ENCODE data around the gene RENBP. TPM values are rescaled to one million over a fixed set of nuclear protein-coding genes. Genes with fewer than 3 reads are reported as not detected.

RENBP gene
- total and polyA plus RNA-seq, 9 donors = 0.80 to 4.9 (median 2.5) TPM

DNA sequence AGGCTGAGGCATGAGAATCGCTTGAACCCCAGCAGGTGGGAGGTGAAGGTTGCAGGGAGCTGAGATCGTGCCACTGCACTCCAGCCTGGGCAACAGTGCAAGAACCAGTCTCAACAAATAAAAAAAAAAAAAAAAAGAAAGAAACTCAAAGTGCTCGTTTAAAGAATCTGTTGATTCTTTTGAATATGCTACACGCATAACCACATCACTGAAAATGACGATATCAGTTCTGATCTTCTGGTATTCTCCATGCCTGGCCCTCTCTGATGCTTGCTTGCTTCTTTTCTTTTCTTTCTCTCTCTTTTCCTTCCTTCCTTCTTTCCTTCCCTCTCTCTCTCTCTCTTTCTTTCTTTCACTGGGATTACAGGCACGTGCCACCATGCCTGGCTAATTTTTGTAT lies 32.6 kb downstream of the RENBP start:
- Histone ChIP-seq H3K36me3 (no peaks in the 10 kb centered on the region), H3K27me3 (no peaks in the 10 kb centered on the region), H3K4me3 (no peak overlapping the region), H3K4me1 (ENCODE audit: insufficient read depth) (no peaks in the 10 kb centered on the region), H3K9me3 (no peaks in the 10 kb centered on the region), H3K27ac (no peak overlapping the region)
- intact Hi-C loops (cut with DNase I) = no loop called here
- 78 to 82% (median 79%) methylated on average over 6 of the region's 6 CpGs for WGBS, 3 donors
- TF ChIP-seq, protein P1, sequence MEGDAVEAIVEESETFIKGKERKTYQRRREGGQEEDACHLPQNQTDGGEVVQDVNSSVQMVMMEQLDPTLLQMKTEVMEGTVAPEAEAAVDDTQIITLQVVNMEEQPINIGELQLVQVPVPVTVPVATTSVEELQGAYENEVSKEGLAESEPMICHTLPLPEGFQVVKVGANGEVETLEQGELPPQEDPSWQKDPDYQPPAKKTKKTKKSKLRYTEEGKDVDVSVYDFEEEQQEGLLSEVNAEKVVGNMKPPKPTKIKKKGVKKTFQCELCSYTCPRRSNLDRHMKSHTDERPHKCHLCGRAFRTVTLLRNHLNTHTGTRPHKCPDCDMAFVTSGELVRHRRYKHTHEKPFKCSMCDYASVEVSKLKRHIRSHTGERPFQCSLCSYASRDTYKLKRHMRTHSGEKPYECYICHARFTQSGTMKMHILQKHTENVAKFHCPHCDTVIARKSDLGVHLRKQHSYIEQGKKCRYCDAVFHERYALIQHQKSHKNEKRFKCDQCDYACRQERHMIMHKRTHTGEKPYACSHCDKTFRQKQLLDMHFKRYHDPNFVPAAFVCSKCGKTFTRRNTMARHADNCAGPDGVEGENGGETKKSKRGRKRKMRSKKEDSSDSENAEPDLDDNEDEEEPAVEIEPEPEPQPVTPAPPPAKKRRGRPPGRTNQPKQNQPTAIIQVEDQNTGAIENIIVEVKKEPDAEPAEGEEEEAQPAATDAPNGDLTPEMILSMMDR (IDR thresholded peaks at IDR 0.05) = no peak
- TF ChIP-seq POLR2A (IDR thresholded peaks at IDR 0.05) = no peak
- no peak for TF ChIP-seq EP300 (IDR thresholded peaks at IDR 0.05)
- no peak for DNase-seq

DNA sequence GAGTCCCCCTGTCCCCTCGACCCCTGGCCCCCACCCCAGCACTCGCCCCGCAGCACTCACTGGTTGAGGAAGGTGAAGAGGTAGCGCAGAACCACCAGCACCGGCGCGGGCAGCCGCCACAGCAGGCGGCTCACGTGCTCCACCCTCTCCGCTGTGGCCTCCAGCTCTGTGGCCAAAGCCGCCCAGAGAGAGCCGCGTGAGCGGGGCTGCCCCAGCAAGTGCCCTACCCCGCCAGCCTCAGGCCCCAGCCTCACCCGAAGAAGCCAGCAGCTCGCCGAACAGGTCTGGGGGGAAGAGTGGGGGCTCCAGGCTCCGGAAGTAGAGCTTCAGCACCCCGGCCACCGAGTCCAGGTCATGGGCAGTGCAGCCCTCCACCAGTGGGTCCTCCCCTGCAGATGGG lies 34.0 kb downstream of the RENBP start:
- no peaks in the 10 kb centered on the region for H3K4me1 ChIP-seq (ENCODE audit: insufficient read depth)
- DNase-seq = no peak
- 89 to 95% (median 92%) methylated on average over 21 to 22 of the region's 22 CpGs for WGBS, 3 donors
- TF ChIP-seq, protein P1 (IDR thresholded peaks at IDR 0.05) = no peak
- TF ChIP-seq POLR2A (IDR thresholded peaks at IDR 0.05) = no peak
- TF ChIP-seq EP300 (IDR thresholded peaks at IDR 0.05) = no peak
- H3K9me3 ChIP-seq = no peaks in the 10 kb centered on the region
- intact Hi-C loops (cut with DNase I) = no loop called here
- H3K4me3 ChIP-seq = no peak overlapping the region
- no peaks in the 10 kb centered on the region for H3K36me3 ChIP-seq
- H3K27me3 ChIP-seq = no peaks in the 10 kb centered on the region
- no peak overlapping the region for H3K27ac ChIP-seq

DNA sequence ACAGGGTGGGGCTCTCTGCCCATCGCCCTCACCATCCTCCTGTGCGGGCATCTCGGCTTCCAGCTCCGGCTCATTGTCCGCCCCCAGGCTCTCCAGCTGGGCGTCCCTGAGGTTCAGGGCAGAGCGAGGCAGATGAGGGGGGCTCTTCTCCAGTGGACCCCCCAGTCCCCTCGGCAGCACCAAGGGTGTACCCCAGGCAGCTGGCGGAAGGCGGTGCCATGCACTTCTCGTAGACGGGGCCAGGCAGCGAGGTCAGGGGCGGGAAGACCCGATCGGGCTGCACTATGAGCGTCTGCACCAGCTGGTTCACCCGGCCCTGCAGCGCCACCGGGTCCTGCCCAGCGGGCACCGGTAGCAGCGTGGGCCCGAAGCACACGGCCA lies 34.5 kb downstream of the RENBP start:
- Histone ChIP-seq H3K27ac (no peak overlapping the region), H3K4me1 (ENCODE audit: insufficient read depth) (no peaks in the 10 kb centered on the region), H3K27me3 (no peaks in the 10 kb centered on the region), H3K36me3 (no peaks in the 10 kb centered on the region), H3K4me3 (no peak overlapping the region), H3K9me3 (no peaks in the 10 kb centered on the region)
- WGBS, 3 donors = 89 to 94% (median 92%) methylated on average over 24 to 25 of the region's 25 CpGs
- TF ChIP-seq, protein P1 (IDR thresholded peaks at IDR 0.05) = no peak
- TF ChIP-seq EP300 (IDR thresholded peaks at IDR 0.05) (no peak), POLR2A (IDR thresholded peaks at IDR 0.05) (no peak)
- intact Hi-C loops (cut with DNase I) = no loop called here
- no peak for DNase-seq

DNA sequence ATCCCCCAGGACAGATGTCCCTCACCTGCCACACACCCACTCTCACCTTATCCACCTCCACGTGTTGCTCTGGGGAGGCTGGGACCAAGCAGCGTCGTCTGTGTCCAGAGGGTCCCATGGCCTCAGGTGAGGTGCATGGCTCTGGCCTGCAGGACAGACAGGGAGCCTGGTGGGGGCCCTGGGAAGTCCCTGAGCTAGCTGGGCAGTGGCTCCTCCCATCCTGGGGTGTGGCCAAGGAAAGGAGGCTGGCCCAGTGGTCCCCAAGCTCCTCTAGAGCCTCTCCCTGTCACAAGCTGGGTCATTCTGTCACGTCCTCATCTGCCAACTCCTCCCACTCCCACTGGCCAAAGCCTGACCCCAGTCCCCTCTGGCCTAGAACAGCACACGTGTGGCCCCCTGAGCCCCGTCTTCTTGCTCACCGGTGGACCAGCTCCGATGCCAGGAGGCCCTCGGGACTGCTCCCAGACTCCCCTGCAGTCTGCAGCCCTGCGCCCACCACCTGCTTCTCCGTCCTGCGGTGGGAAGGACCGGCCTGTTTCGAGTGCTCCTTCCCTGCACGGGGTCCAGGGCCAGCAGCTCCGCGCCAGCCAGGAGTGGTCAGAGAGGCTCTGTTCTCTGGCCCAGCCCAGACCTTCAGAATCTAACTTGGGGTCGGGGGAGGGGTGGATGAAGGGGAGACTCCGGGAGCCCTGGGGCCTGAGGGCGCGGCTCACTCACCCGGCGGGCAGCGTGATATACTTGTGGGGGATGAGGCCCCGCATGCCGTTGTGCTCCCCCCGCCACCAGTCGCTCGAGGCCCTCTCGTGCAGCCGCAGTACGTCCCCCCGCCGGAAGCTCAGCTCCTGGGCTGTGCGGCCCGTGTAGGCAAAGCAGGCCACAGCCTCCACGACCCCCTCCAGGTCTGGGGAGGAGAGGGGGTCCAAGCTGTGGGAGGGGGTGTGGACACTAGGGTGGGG lies 35.1 kb downstream of the RENBP start:
- no peaks in the 10 kb centered on the region for H3K4me1 ChIP-seq (ENCODE audit: insufficient read depth)
- WGBS, 3 donors = 71 to 82% (median 81%) methylated on average over 35 to 37 of the region's 37 CpGs
- no peaks in the 10 kb centered on the region for H3K36me3 ChIP-seq
- TF ChIP-seq, protein P1 (IDR thresholded peaks at IDR 0.05) = no peak
- TF ChIP-seq EP300 (IDR thresholded peaks at IDR 0.05) = no peak
- TF ChIP-seq POLR2A (IDR thresholded peaks at IDR 0.05) = no peak
- intact Hi-C loops (cut with DNase I) = no loop called here
- no peak overlapping the region for H3K27ac ChIP-seq
- H3K4me3 ChIP-seq = no peak overlapping the region
- no peaks in the 10 kb centered on the region for H3K27me3 ChIP-seq
- DNase-seq = peak in 1 of 5 donors; percentile 12
- no peaks in the 10 kb centered on the region for H3K9me3 ChIP-seq
